OCI-LY1 (cell line): ENCODE measurements around the gene PRLH.

Experiments used
- CTCF ChIP-seq: fragments of 200-600 bp; sonication (generic), shearing (Covaris generic); IDR thresholded peaks from 2 replicates; pipeline ENCODE4 v1.5.1; 2017; ENCODE audit warnings: mild to moderate bottlenecking, antibody characterized with exemption, low read length, moderate library complexity, mixed read lengths
- EZH2 ChIP-seq: fragments of 200-600 bp; sonication (generic), shearing (Covaris generic); IDR thresholded peaks from 2 replicates; pipeline ENCODE4 v1.8.0; 2017; ENCODE audit warnings: borderline replicate concordance, mixed run types, mild to moderate bottlenecking, antibody characterized with exemption, low read length, moderate library complexity, mixed read lengths

DNA sequence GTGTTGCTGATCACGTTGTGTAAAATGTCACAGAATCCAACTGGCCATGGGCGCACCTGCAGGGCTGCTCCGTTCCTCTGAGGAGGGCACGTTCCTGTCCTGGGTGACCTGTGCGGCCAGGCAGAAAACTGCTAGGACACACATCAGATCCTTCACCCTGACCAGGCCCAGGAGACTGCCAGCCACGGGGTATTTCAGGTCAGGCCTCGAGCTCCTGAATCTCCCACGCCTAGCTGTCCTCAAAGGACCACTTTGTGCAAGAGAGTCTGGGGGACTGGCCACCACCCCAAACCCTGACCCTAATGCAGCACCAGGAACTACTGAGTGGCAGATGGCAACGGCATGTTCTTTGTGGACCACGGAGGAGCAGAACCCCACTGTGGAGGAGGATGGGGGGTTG, 11.1 kb downstream of the PRLH start:
- TF ChIP-seq EZH2, result no peak
- no peak for TF ChIP-seq CTCF
